ENCODE measurements around the gene OTOF. TPM values are rescaled to one million over a fixed set of nuclear protein-coding genes. Genes with fewer than 3 reads are reported as not detected.

The OTOF gene
- total RNA-seq, 1 experiment from 2014 or later = not detected

- intact Hi-C loops (cut with micrococcal nuclease; ENCODE audit: unreplicated experiment) = no loop called here
- no peaks in the 10 kb centered on the region for H3K4me1 ChIP-seq (ENCODE audit: insufficient read depth, low read length, poor library complexity, severe bottlenecking)
- CTCF ChIA-PET = no interaction called here
- no peak overlapping the region for H3K27ac ChIP-seq (ENCODE audit: low read depth, low read length, poor library complexity, severe bottlenecking)
- BruUV-seq (replicated peaks) = no TSS peak
- no peak for DNase-seq (ENCODE audit: low spot score)
- no peak overlapping the region for H3K4me3 ChIP-seq (ENCODE audit: low read depth, low read length, poor library complexity, severe bottlenecking)
- POLR2A ChIA-PET (ENCODE audit: low non-redundant PET) = no interaction called here
- H3K27me3 ChIP-seq (replicated peaks; ENCODE audit: insufficient read depth, low read depth, low read length, poor library complexity) = no peaks in the 10 kb centered on the region
- TF ChIP-seq CTCF (conservative IDR thresholded peaks at IDR 0.05; ENCODE audit: low read depth, low read length) = no peak
- TF ChIP-seq EZH2 (IDR thresholded peaks at IDR 0.05; ENCODE audit: borderline replicate concordance, low read depth, low read length, poor library complexity, severe bottlenecking) = no peak
- no peaks in the 10 kb centered on the region for H3K9me3 ChIP-seq (ENCODE audit: low read depth, low read length, poor library complexity, severe bottlenecking)
- no peaks in the 10 kb centered on the region for H3K36me3 ChIP-seq (ENCODE audit: insufficient read depth, low read length, poor library complexity, severe bottlenecking)
Observed at GRCh38 chr2:26414311-26414710, 63.6 kb downstream of the OTOF start.

- H3K27ac ChIP-seq (ENCODE audit: low read depth, low read length, poor library complexity, severe bottlenecking) = no peak overlapping the region
- BruUV-seq (replicated peaks) = no TSS peak
- H3K27me3 ChIP-seq (replicated peaks; ENCODE audit: insufficient read depth, low read depth, low read length, poor library complexity) = no peaks in the 10 kb centered on the region
- H3K36me3 ChIP-seq (ENCODE audit: insufficient read depth, low read length, poor library complexity, severe bottlenecking) = no peaks in the 10 kb centered on the region
- no peaks in the 10 kb centered on the region for H3K9me3 ChIP-seq (ENCODE audit: low read depth, low read length, poor library complexity, severe bottlenecking)
- intact Hi-C loops (cut with micrococcal nuclease; ENCODE audit: unreplicated experiment) = no loop called here
- H3K4me3 ChIP-seq (ENCODE audit: low read depth, low read length, poor library complexity, severe bottlenecking) = no peak overlapping the region
- POLR2A ChIA-PET (ENCODE audit: low non-redundant PET) = no interaction called here
- TF ChIP-seq EZH2 (IDR thresholded peaks at IDR 0.05; ENCODE audit: borderline replicate concordance, low read depth, low read length, poor library complexity, severe bottlenecking) = no peak
- TF ChIP-seq CTCF (conservative IDR thresholded peaks at IDR 0.05; ENCODE audit: low read depth, low read length) = no peak
- CTCF ChIA-PET = no interaction called here
- no peaks in the 10 kb centered on the region for H3K4me1 ChIP-seq (ENCODE audit: insufficient read depth, low read length, poor library complexity, severe bottlenecking)
- DNase-seq (ENCODE audit: low spot score) = no peak
Observed at GRCh38 chr2:26412091-26412673, 65.7 kb downstream of the OTOF start.

- intact Hi-C loops (cut with micrococcal nuclease; ENCODE audit: unreplicated experiment) = no loop called here
- no TSS peak for BruUV-seq (replicated peaks)
- TF ChIP-seq EZH2 (IDR thresholded peaks at IDR 0.05; ENCODE audit: borderline replicate concordance, low read depth, low read length, poor library complexity, severe bottlenecking) (no peak), CTCF (conservative IDR thresholded peaks at IDR 0.05; ENCODE audit: low read depth, low read length) (no peak)
- no peaks in the 10 kb centered on the region for H3K4me1 ChIP-seq (ENCODE audit: insufficient read depth, low read length, poor library complexity, severe bottlenecking)
- DNase-seq (ENCODE audit: low spot score) = no peak
- CTCF ChIA-PET = no interaction called here
- no peaks in the 10 kb centered on the region for H3K27me3 ChIP-seq (replicated peaks; ENCODE audit: insufficient read depth, low read depth, low read length, poor library complexity)
- H3K27ac ChIP-seq (ENCODE audit: low read depth, low read length, poor library complexity, severe bottlenecking) = no peak overlapping the region
- H3K4me3 ChIP-seq (ENCODE audit: low read depth, low read length, poor library complexity, severe bottlenecking) = no peak overlapping the region
- no peaks in the 10 kb centered on the region for H3K36me3 ChIP-seq (ENCODE audit: insufficient read depth, low read length, poor library complexity, severe bottlenecking)
- POLR2A ChIA-PET (ENCODE audit: low non-redundant PET) = no interaction called here
- no peaks in the 10 kb centered on the region for H3K9me3 ChIP-seq (ENCODE audit: low read depth, low read length, poor library complexity, severe bottlenecking)
Observed at GRCh38 chr2:26411419-26411818, 66.5 kb downstream of the OTOF start.

Data from A673 (cell line).